A673 (cell line): ENCODE results near the gene PCBP3. TPM values are rescaled to one million over a fixed set of nuclear protein-coding genes. Genes with fewer than 3 reads are reported as not detected.
A peak's percentile ranks its signal among the peaks of the same experiment; 100 is the strongest.

ENCODE experiments used
- BruUV-seq: library from RNA; stranded (reverse); fragments of 400-500 nt; replicated peaks from 2 replicates; lab custom pipeline; 2021; lab: Mats Ljungman, UMichigan
- CTCF ChIA-PET: fragments of 300-600 bp; sonication (Branson Sonifier 250); formaldehyde crosslinking; loops from one replicate; lab custom pipeline; 2022; ENCODE audit warnings: antibody characterized with exemption; lab: Charles Lee
- POLR2A ChIA-PET: fragments of 300-600 bp; sonication (Branson Sonifier 250); formaldehyde crosslinking; loops from one replicate; lab custom pipeline; 2022; ENCODE audit warnings: antibody characterized with exemption; ENCODE audit not compliant: low non-redundant PET; lab: Charles Lee
- DNase-seq: peaks from one replicate; pipeline ENCODE4 v3.0.0-alpha.2; 2015; ENCODE audit warnings: low spot score
- H3K27ac ChIP-seq: fragments of 200-600 bp; sonication (generic); 2 replicates; pipeline ENCODE4 v1.5.1; 2016; ENCODE audit warnings: mixed run types, low read depth, mild to moderate bottlenecking, mixed read lengths, antibody characterized with exemption, low read length; ENCODE audit not compliant: poor library complexity, severe bottlenecking
- H3K27me3 ChIP-seq: fragments of 200-600 bp; sonication (generic); replicated peaks from 2 replicates; pipeline ENCODE4 v1.6.1; 2017; ENCODE audit warnings: mixed run types, low read depth, mild to moderate bottlenecking, mixed read lengths, antibody characterized with exemption, low read length; ENCODE audit not compliant: insufficient read depth, poor library complexity
- H3K36me3 ChIP-seq: fragments of 200-600 bp; sonication (generic); 2 replicates; pipeline ENCODE4 v1.6.1; 2016; ENCODE audit warnings: mixed run types, mild to moderate bottlenecking, mixed read lengths, antibody characterized with exemption, low read length; ENCODE audit not compliant: insufficient read depth, poor library complexity, severe bottlenecking
- H3K4me1 ChIP-seq: fragments of 200-600 bp; sonication (generic); 2 replicates; pipeline ENCODE4 v1.6.1; 2017; ENCODE audit warnings: mixed run types, mild to moderate bottlenecking, mixed read lengths, antibody characterized with exemption, low read length; ENCODE audit not compliant: insufficient read depth, poor library complexity, severe bottlenecking
- H3K4me3 ChIP-seq: fragments of 200-600 bp; sonication (generic); 2 replicates; pipeline ENCODE4 v1.5.1; 2016; ENCODE audit warnings: low read depth, mixed run types, mild to moderate bottlenecking, mixed read lengths, low read length; ENCODE audit not compliant: poor library complexity, severe bottlenecking
- H3K9me3 ChIP-seq: fragments of 200-600 bp; sonication (generic); 2 replicates; pipeline ENCODE4 v1.6.1; 2016; ENCODE audit warnings: mixed run types, low read depth, mild to moderate bottlenecking, mixed read lengths, antibody characterized with exemption, low read length; ENCODE audit not compliant: poor library complexity, severe bottlenecking
- EZH2 ChIP-seq: fragments of 200-600 bp; sonication (generic); IDR thresholded peaks from 2 replicates; pipeline ENCODE4 v1.6.1; 2017; ENCODE audit warnings: borderline replicate concordance, low read depth, mild to moderate bottlenecking, mixed read lengths, antibody characterized with exemption, low read length; ENCODE audit not compliant: poor library complexity, severe bottlenecking
- intact Hi-C: fragments of 100-400 bp; cut with micrococcal nuclease; formaldehyde crosslinking; loops from one replicate; pipeline ENCODE4 v1.10.0; 2022; ENCODE audit not compliant: unreplicated experiment
- total RNA-seq: library from RNA; stranded (reverse); gene quantifications from 2 replicates; pipeline ENCODE4 v1.2.3, GENCODE V29; 2021
- TF ChIP-seq, protein P1 (sequence below): fragments of 300-800, 200-600 bp; sonication (generic); conservative IDR thresholded peaks from 2 replicates; pipeline ENCODE4 v1.5.1; 2017; ENCODE audit warnings: low read depth, mild to moderate bottlenecking, antibody characterized with exemption, low read length, moderate library complexity, mixed read lengths

PCBP3 gene
- total RNA-seq, 1 experiment from 2014 or later, result 25.6 TPM

DNA sequence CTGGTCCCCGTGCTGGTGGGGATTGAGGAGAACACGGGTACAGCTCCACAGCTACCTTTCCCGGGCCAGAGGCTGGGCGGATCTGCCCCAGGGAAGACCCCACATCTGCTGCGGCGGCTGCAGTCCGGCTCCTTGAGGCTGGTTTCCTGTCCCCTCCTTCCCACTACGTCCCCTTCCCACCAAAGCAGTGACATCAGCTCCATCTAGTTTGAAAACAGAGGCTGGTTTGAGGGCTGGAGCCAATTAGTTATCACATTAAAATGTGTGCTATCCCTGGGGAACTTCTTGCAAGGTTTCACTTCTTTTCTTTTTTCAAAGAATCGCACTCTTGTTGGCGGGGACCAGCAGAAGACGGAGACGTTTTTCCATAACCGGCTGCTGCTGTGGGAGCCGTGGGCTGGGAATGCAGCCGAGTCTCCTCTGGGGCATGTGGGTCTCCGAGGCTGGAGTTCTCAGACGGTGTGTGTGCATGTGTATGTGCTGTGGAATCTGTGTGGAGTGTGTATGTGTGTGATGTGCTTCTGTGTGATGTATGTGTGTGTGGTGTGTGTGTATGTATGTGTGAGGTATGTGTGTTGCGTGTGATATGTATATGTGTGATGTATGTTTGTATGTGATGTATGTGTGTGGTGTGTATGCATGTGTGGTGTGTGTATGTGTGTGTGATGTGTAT is 8.9 kb upstream of the PCBP3 start:
- intact Hi-C loops, result no loop called here
- Histone ChIP-seq H3K27ac (no peak overlapping the region), H3K36me3 (no peaks in the 10 kb centered on the region), H3K4me3 (no peak overlapping the region), H3K4me1 (peaks cover 20% of the 10 kb centered on the region), H3K9me3 (no peaks in the 10 kb centered on the region), H3K27me3 (no peaks in the 10 kb centered on the region)
- CTCF ChIA-PET, result no interaction called here
- DNase-seq, result peak; percentile 60
- POLR2A ChIA-PET, result no interaction called here
- BruUV-seq, result no TSS peak
- TF ChIP-seq, protein P1, sequence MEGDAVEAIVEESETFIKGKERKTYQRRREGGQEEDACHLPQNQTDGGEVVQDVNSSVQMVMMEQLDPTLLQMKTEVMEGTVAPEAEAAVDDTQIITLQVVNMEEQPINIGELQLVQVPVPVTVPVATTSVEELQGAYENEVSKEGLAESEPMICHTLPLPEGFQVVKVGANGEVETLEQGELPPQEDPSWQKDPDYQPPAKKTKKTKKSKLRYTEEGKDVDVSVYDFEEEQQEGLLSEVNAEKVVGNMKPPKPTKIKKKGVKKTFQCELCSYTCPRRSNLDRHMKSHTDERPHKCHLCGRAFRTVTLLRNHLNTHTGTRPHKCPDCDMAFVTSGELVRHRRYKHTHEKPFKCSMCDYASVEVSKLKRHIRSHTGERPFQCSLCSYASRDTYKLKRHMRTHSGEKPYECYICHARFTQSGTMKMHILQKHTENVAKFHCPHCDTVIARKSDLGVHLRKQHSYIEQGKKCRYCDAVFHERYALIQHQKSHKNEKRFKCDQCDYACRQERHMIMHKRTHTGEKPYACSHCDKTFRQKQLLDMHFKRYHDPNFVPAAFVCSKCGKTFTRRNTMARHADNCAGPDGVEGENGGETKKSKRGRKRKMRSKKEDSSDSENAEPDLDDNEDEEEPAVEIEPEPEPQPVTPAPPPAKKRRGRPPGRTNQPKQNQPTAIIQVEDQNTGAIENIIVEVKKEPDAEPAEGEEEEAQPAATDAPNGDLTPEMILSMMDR, result no peak
- no peak for TF ChIP-seq EZH2

DNA sequence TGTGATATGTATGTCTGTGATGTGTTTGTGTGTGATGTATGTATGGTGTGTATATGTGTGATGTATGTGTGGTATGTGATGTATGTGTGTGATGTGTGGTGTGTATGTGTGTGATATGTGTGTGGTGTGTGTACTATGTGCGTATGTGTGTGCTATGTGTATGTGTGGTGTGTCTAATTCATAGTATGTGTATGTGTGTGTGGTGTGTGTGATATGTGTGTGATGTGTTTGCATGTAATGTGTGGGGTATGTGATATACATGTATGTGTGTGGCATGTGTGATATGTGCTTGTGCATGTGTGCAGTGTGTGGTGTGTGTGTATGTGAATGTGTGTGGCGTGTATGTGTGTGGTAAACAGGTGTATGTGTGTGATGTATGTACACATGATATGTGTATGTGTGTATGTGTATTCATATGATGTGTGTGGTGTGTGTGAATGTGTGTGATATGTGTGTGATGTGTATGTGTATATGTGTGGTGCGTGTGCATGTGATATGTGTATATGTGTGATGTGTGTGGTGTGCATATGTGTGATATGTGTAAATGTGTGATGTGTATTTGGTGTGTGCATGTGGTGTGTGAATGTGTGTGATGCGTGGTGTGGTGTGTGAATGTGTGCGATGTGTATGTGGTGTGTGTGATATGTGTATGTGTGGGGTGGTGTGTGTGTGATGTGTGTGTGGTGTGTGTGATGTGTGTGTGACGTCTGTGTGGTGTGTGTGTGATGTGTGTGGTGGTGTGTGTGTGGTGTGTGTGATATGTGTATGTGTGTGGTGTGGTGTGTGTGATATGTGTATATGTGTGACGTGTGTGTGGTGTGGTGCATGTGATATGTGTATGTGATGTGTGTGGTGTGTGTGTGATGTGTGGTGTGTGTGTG is 8.0 kb upstream of the PCBP3 start:
- Histone ChIP-seq H3K27me3 (no peaks in the 10 kb centered on the region), H3K4me1 (peaks cover 27% of the 10 kb centered on the region), H3K4me3 (no peak overlapping the region), H3K27ac (no peak overlapping the region), H3K9me3 (no peaks in the 10 kb centered on the region), H3K36me3 (no peaks in the 10 kb centered on the region)
- CTCF ChIA-PET, result no interaction called here
- DNase-seq, result no peak
- POLR2A ChIA-PET, result no interaction called here
- BruUV-seq, result no TSS peak
- intact Hi-C loops, result no loop called here
- no peak for TF ChIP-seq EZH2
- TF ChIP-seq, protein P1, result no peak

DNA sequence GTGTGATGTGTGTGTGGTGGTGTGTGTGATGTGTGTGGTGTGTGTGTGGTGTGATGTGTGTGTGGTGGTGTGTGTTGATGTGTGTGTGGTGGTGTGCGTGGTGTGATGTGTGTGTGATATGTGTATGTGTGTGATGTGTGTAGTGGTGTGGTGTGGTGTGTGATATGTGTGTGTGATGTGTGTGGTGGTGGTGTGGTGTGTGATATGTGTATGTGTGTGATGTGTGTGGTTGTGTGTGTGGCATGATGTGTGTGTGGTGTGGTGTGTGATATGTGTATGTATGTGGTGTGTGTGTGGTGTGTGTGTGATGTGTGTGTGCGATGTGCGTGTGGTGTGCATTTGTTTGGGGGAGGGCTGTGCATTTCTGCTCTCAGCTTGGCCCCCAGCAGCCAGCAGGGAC is 7.1 kb upstream of the PCBP3 start:
- no peaks in the 10 kb centered on the region for H3K27me3 ChIP-seq
- ChIA-PET POLR2A (no interaction called here), CTCF (no interaction called here)
- H3K4me1 ChIP-seq, result peaks cover 37% of the 10 kb centered on the region
- H3K27ac ChIP-seq, result no peak overlapping the region
- TF ChIP-seq EZH2, result no peak
- TF ChIP-seq, protein P1, result no peak
- H3K36me3 ChIP-seq, result no peaks in the 10 kb centered on the region
- H3K9me3 ChIP-seq, result no peaks in the 10 kb centered on the region
- intact Hi-C loops, result no loop called here
- no TSS peak for BruUV-seq
- DNase-seq, result no peak
- no peak overlapping the region for H3K4me3 ChIP-seq
